ENCODE measurements around the gene PSENEN.
"Not testable (repeated sequence)": the region's sequence is repeated elsewhere in the genome, so short reads cannot be mapped to it uniquely, and the experiment has no call there.

The PSENEN gene

DNA sequence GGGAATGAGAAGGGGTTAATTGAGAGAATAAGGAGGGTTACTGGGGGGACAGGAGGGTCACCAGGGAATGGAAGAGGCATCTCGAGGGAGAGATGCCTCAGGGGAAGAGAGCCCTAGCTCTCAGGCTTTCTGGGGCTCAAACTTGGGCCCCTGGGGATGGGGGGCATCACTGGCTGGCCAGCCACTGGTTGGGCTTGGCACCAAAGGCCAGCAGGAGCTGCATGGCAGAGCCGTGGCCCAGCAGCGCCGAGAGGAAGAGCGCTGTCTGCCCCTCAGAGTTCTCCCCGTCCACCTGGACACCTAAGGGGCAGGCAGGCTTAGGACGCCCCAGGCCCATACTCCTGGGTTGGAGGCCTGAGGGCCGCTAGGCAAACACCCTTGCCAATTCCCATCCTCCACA, 47.4 kb downstream of the PSENEN start:
- ATAC-seq: no peak
- no peak for TF ChIP-seq PPARA (CRISPR knock-in tag; IDR thresholded peaks at IDR 0.05; ENCODE audit: borderline replicate concordance)
- TF ChIP-seq ZC3H10 (CRISPR knock-in tag; IDR thresholded peaks at IDR 0.05): no peak
- no peak for TF ChIP-seq ESRRG (CRISPR knock-in tag; IDR thresholded peaks at IDR 0.05)
- TF ChIP-seq ZNF8 (CRISPR knock-in tag; IDR thresholded peaks at IDR 0.05): no peak

DNA sequence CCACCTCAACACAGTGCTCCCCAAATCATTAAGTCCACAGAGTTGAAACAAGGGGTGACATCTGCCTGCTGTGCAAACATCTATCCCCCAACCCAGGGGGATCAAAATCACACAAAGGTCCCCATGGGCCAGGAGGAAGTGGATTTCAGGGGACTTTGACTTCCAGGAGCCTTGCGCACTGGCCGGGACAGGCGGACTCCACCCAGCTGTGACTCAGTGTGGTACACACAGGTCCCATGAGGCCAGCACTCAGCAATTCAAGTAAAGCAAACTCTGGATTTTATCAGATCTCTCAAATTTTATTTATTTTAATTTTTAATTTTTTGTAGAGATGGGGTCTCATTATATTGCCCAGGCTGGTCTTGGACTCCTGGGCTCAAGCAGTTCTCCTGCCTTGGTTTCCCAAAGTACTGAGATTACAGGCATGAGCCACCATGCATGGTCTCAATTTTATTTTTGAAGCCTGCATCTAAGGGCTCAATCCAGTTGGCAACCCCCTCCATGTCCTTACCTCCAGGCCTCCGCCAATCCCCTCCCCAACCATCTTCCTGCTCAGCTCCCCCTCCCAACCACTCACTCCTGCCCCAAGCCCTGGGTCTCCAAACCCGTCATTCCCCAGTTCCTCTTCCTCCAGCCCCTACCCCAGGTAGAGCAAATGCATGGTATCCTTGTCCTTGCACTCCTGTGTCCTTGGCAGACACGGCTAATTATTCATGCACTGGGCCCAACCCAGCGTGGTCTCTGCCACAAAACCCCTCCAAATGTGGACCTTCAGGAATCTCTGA, 48.1 kb downstream of the PSENEN start:
- ATAC-seq: no peak
- TF ChIP-seq, protein P1, sequence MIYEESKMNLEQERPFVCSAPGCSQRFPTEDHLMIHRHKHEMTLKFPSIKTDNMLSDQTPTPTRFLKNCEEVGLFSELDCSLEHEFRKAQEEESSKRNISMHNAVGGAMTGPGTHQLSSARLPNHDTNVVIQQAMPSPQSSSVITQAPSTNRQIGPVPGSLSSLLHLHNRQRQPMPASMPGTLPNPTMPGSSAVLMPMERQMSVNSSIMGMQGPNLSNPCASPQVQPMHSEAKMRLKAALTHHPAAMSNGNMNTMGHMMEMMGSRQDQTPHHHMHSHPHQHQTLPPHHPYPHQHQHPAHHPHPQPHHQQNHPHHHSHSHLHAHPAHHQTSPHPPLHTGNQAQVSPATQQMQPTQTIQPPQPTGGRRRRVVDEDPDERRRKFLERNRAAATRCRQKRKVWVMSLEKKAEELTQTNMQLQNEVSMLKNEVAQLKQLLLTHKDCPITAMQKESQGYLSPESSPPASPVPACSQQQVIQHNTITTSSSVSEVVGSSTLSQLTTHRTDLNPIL (CRISPR knock-in tag; IDR thresholded peaks at IDR 0.05; ENCODE audit: low read depth): no peak
- TF ChIP-seq BACH2 (CRISPR knock-in tag; IDR thresholded peaks at IDR 0.05; ENCODE audit: borderline replicate concordance): no peak
- no peak for TF ChIP-seq OSR1 (CRISPR knock-in tag; IDR thresholded peaks at IDR 0.05)
- TF ChIP-seq, protein P2, sequence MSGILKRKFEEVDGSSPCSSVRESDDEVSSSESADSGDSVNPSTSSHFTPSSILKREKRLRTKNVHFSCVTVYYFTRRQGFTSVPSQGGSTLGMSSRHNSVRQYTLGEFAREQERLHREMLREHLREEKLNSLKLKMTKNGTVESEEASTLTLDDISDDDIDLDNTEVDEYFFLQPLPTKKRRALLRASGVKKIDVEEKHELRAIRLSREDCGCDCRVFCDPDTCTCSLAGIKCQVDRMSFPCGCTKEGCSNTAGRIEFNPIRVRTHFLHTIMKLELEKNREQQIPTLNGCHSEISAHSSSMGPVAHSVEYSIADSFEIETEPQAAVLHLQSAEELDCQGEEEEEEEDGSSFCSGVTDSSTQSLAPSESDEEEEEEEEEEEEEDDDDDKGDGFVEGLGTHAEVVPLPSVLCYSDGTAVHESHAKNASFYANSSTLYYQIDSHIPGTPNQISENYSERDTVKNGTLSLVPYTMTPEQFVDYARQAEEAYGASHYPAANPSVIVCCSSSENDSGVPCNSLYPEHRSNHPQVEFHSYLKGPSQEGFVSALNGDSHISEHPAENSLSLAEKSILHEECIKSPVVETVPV (CRISPR knock-in tag; IDR thresholded peaks at IDR 0.05): no peak
- no peak for TF ChIP-seq PPARA (CRISPR knock-in tag; IDR thresholded peaks at IDR 0.05; ENCODE audit: borderline replicate concordance)
- no peak for TF ChIP-seq SNAI2 (CRISPR knock-in tag; IDR thresholded peaks at IDR 0.05)
- TF ChIP-seq TCF4 (CRISPR knock-in tag; IDR thresholded peaks at IDR 0.05; ENCODE audit: borderline replicate concordance): no peak
- no peak for TF ChIP-seq ESRRG (CRISPR knock-in tag; IDR thresholded peaks at IDR 0.05)
- no peak for TF ChIP-seq ZFP3 (CRISPR knock-in tag; IDR thresholded peaks at IDR 0.05)
- no peak for TF ChIP-seq RARB (CRISPR knock-in tag; IDR thresholded peaks at IDR 0.05)
- TF ChIP-seq ISL1 (CRISPR knock-in tag; IDR thresholded peaks at IDR 0.05): no peak
- no peak for TF ChIP-seq TSHZ2 (CRISPR knock-in tag; IDR thresholded peaks at IDR 0.05)
- TF ChIP-seq ARNTL (CRISPR knock-in tag; IDR thresholded peaks at IDR 0.05; ENCODE audit: borderline replicate concordance, low read depth): no peak
- TF ChIP-seq ZFP30 (CRISPR knock-in tag; IDR thresholded peaks at IDR 0.05): no peak
- no peak for TF ChIP-seq ZC3H10 (CRISPR knock-in tag; IDR thresholded peaks at IDR 0.05)
- no peak for TF ChIP-seq GLIS3 (CRISPR knock-in tag; IDR thresholded peaks at IDR 0.05)

- not testable (repeated sequence) for ATAC-seq
Measured at GRCh38 chr19:35795564-35795963, 50.1 kb downstream of the PSENEN start.

Data from SK-N-SH treated with all-trans-retinoic acid at 6 μM for 48 hours (cell line).